GM12878 (cell line): Measurements from ENCODE around the gene TOB2. TPM values are rescaled to one million over a fixed set of nuclear protein-coding genes. Genes with fewer than 3 reads are reported as not detected.

ENCODE experiments used
- BRCA1 ChIP-seq: IDR thresholded peaks from 2 replicates; pipeline ENCODE4 v1.6.1; 2011; ENCODE audit warnings: low read depth, low read length, improper control_type of control experiment
- CBX5 ChIP-seq: sonication (generic); IDR thresholded peaks from 2 replicates; pipeline ENCODE4 v1.6.1; 2016; ENCODE audit warnings: low read depth, moderate library complexity, mild to moderate bottlenecking, inconsistent platforms
- CEBPB ChIP-seq, 2 experiments: fragments of 150-350 bp in 1 of 2; IDR thresholded peaks; 2 replicates each; pipeline ENCODE4 v1.6.1; 2012 to 2014; ENCODE audit warnings: low read depth in 2 of 2, low read length in 2 of 2, borderline replicate concordance in 1 of 2, inconsistent platforms in 1 of 2
- E2F8 ChIP-seq: fragments of 450-650 bp; IDR thresholded peaks from 2 replicates; pipeline ENCODE4 v1.6.1; 2018; ENCODE audit warnings: mild to moderate bottlenecking, low read depth, moderate library complexity; ENCODE audit not compliant: partially characterized antibody
- GATAD2B ChIP-seq: fragments of 450-650 bp; conservative IDR thresholded peaks from 2 replicates; pipeline ENCODE4 v1.6.1; 2017; ENCODE audit warnings: low read depth, mild to moderate bottlenecking, moderate library complexity
- MEF2A ChIP-seq: IDR thresholded peaks from 2 replicates; pipeline ENCODE4 v1.6.1; 2011; ENCODE audit warnings: low read depth, mild to moderate bottlenecking, low read length, moderate library complexity; ENCODE audit not compliant: insufficient read depth
- NKRF ChIP-seq: fragments of 450-650 bp; conservative IDR thresholded peaks from 2 replicates; pipeline ENCODE4 v1.6.1; 2017; ENCODE audit warnings: mild to moderate bottlenecking, moderate library complexity
- NRF1 ChIP-seq: conservative IDR thresholded peaks from 2 replicates; pipeline ENCODE4 v1.6.1; 2011; ENCODE audit warnings: mild to moderate bottlenecking, low read depth, low read length, improper control_type of control experiment
- POU2F2 ChIP-seq: IDR thresholded peaks from 3 replicates; pipeline ENCODE4 v1.6.1; 2011; ENCODE audit warnings: low read depth, mild to moderate bottlenecking, low read length, borderline replicate concordance
- STAT1 ChIP-seq: fragments of 450-650 bp; conservative IDR thresholded peaks from 2 replicates; pipeline ENCODE4 v1.6.1; 2014; ENCODE audit warnings: antibody characterized with exemption, mild to moderate bottlenecking
- USF1 ChIP-seq: IDR thresholded peaks from 2 replicates; pipeline ENCODE4 v1.6.1; 2011; ENCODE audit warnings: borderline replicate concordance, low read depth, mild to moderate bottlenecking, moderate library complexity, mixed read lengths, low read length; ENCODE audit not compliant: insufficient read depth; ENCODE audit errors: extremely low read length
- YBX1 ChIP-seq: fragments of 450-650 bp; IDR thresholded peaks from 2 replicates; pipeline ENCODE4 v1.6.1; 2016; ENCODE audit warnings: antibody characterized with exemption
- ZBTB4 ChIP-seq: fragments of 450-650 bp; formaldehyde crosslinking; IDR thresholded peaks from 2 replicates; pipeline ENCODE4 v1.4.0; 2022; ENCODE audit warnings: mild to moderate bottlenecking, moderate library complexity
- ZNF274 ChIP-seq: IDR thresholded peaks from one replicate; pipeline ENCODE4 v1.8.0; 2011; ENCODE audit not compliant: insufficient read length, insufficient read depth
- ZNF687 ChIP-seq: fragments of 450-650 bp; IDR thresholded peaks from 2 replicates; pipeline ENCODE4 v1.6.1; 2017; ENCODE audit warnings: mild to moderate bottlenecking, moderate library complexity
- polyA plus RNA-seq, 11 experiments: library from polyadenylated mRNA; depleted of rRNA in 4 of 11; unstranded in 6 of 11; stranded (reverse) in 5 of 11; fragments of >200 nt; fragmentation: Nextera tagmentation in 4 of 11; fragmentation: Illumina TruSeq in 1 of 11; extraction: Ambion mirVana in 4 of 11; extraction: Trizol in 1 of 11; gene quantifications; 1 replicate in 1 of 11; 2 replicates in 10 of 11; pipeline versions ENCODE4 v1.2.1 to v1.2.3, GENCODE V29; 2011 to 2016; ENCODE audit warnings: inconsistent platforms in 2 of 11, missing spikeins in 2 of 11, low read depth in 1 of 11
- total RNA-seq, 4 experiments: library from RNA; depleted of rRNA in 3 of 4; stranded (reverse); fragments of >200 nt in 3 of 4; fragmentation: Illumina TruSeq in 1 of 4; extraction: Trizol in 1 of 4; gene quantifications; 2 replicates each; pipeline versions ENCODE4 v1.2.1 to v1.2.3, GENCODE V29; 2013 to 2021

Gene TOB2
- total and polyA plus RNA-seq, 10 of the 15 experiments (the other 5 are each of a cell fraction or from before 2014, with no cell fraction given): 4.5 to 32.0 (median 15.1) TPM

- no peak for TF ChIP-seq E2F8
- no peak for TF ChIP-seq CEBPB (IDR thresholded peaks at IDR 0.05; ENCODE audit: borderline replicate concordance in 1 of 2, low read depth in 2 of 2, low read length in 2 of 2)
- no peak for TF ChIP-seq POU2F2
- TF ChIP-seq MEF2A: no peak
- no peak for TF ChIP-seq ZNF687
- TF ChIP-seq NKRF: peak; percentile 50
- TF ChIP-seq NRF1: peak; percentile 65
- peak; percentile 31; the same call in 1 of the 2 replicates for TF ChIP-seq GATAD2B
- no peak for TF ChIP-seq CBX5
- no peak for TF ChIP-seq STAT1
- TF ChIP-seq ZBTB4 (CRISPR knock-in tag): no peak
- TF ChIP-seq ZNF274: no peak
- no peak for TF ChIP-seq BRCA1
- TF ChIP-seq YBX1: no peak
- TF ChIP-seq USF1: no peak
Observed at GRCh38 chr22:41447435-41448188, 1.0 kb upstream of the TOB2 start (continued).
